Upper lobe of left lung (tissue), 4 donors: ENCODE measurements around the gene MFN1.

Experiments
- CTCF ChIP-seq, 6 experiments: fragments of 450-650 bp in 4 of 6; fragments of 200-600 bp in 2 of 6; sonication (generic) in 2 of 6; IDR thresholded peaks; one replicate each; pipeline ENCODE4 v1.5.1; 2016 to 2019; ENCODE audit warnings: antibody characterized with exemption in 6 of 6
- POLR2A ChIP-seq, 4 donors: fragments of 450-650 bp; IDR thresholded peaks; one replicate each; pipeline ENCODE4 v1.5.1; 2016 to 2017; ENCODE audit warnings: antibody characterized with exemption in 4 of 4, mild to moderate bottlenecking in 2 of 4

GRCh38 chr3:179309225-179310078, 38.1 kb upstream of the MFN1 start:
- TF ChIP-seq CTCF (IDR thresholded peaks at IDR 0.05) (no peak), POLR2A (IDR thresholded peaks at IDR 0.05) (no peak)
